GM21717 (cell line): ENCODE results near the gene PPP6R3.

Experiments
- ATAC-seq: cut with Tn5 transposase; IDR thresholded peaks from one replicate; pipeline ENCODE4 v1.9.1; 2021; ENCODE audit warnings: mild to moderate bottlenecking, moderate library complexity; ENCODE audit not compliant: unreplicated experiment

PPP6R3 gene

GRCh38 chr11:68549789-68550484 is 89.4 kb downstream of the PPP6R3 start:
- no peak for ATAC-seq

DNA sequence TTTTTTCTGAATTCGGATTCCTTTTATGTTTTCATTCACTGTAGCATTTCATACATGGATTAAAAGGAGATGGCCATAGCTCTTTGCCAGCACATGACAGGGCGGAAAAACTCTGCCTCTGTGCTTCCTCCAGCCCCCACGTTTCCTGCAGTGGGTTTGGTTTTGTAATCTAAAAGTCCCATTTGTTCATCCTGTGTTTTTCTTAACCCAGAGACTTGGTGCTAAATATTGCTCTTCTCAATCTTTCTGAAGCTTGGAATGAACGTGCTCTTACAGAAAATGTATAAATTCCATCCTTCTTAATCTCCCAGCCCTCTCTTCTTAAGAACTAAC is 89.9 kb downstream of the PPP6R3 start:
- ATAC-seq, result no peak

DNA sequence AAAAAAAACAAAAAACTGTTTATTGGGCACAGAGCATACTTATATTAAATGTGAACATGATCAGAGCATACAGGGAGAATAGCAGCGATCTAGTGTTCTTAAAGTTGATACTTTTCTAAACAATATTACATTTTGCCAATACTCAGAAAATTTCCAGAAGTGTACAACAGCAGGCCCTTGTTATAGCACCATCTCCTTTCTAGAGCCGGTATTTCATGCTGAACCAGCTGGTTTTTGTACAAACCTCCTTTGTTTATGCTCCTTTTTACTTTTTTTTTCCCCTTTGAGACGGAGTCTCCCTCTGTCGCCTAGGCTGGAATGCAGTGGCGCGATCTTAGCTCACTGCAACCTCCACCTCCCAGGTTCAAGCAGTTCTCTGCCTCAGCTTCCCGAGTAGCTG is 90.7 kb downstream of the PPP6R3 start:
- ATAC-seq, result no peak

DNA sequence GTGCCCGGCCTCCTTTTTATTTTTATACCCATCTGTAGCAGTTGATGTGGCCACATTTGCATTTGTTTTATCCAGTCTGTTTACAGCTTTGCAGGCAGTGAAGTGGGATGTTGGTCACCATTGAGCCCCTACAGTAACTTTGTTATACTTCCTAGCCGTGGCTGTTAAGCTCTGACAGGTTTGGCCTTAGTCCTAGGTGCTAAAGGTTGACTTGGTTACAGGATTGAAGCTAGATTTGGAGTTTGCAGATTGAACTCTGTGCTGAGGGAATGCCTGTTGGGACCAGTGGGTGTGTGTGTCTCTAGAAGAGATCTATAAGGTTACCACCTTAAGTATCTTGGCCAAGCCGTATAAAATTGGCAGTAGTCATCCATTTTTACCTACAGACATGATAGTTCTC is 91.2 kb downstream of the PPP6R3 start:
- no peak for ATAC-seq

- no peak for ATAC-seq
Observed at GRCh38 chr11:68552542-68552941, 92.0 kb downstream of the PPP6R3 start.

GRCh38 chr11:68560216-68560615 is 99.7 kb downstream of the PPP6R3 start:
- no peak for ATAC-seq

- ATAC-seq, result no peak
Observed at GRCh38 chr11:68563454-68563853, 102.9 kb downstream of the PPP6R3 start.

- no peak for ATAC-seq
Observed at GRCh38 chr11:68564261-68564660, 103.7 kb downstream of the PPP6R3 start.

- no peak for ATAC-seq
Observed at GRCh38 chr11:68565768-68566167, 105.2 kb downstream of the PPP6R3 start.

- ATAC-seq, result no peak
Observed at GRCh38 chr11:68567553-68567952, 107.0 kb downstream of the PPP6R3 start.

GRCh38 chr11:68569357-68569756 is 108.8 kb downstream of the PPP6R3 start:
- ATAC-seq, result peak; percentile 50

- ATAC-seq, result no peak
Observed at GRCh38 chr11:68570691-68571090, 110.1 kb downstream of the PPP6R3 start.

GRCh38 chr11:68574308-68574707 is 113.8 kb downstream of the PPP6R3 start:
- ATAC-seq, result no peak

DNA sequence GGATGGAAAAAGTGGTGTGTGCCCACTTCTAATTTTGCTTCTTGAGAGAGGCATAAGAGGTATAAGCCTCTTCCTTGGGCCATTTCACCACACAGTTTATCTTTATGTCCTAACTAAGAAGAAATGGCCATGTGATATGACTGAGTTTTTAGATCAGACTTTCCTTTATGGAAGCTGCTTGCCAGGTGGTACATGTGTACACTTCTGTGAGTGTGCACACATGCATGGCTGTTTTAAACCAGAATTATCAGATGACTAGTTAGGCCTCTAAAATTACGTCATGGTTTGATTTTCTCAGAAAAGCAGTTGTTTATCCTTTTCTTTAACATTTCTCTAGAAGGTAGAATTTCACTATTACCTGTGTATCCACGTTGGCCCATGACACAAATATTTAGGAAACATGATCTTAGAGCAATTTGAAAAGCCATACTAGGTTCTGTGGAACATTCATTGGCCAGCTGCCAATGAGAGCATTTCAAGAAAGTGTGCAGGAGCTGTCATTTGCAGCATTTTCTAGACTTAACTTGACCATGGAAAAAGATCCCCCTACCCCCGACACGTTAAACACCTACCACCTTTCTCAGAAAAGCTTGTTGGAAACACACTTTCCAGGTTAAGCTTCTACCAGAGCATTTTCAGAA is 114.6 kb downstream of the PPP6R3 start:
- no peak for ATAC-seq

DNA sequence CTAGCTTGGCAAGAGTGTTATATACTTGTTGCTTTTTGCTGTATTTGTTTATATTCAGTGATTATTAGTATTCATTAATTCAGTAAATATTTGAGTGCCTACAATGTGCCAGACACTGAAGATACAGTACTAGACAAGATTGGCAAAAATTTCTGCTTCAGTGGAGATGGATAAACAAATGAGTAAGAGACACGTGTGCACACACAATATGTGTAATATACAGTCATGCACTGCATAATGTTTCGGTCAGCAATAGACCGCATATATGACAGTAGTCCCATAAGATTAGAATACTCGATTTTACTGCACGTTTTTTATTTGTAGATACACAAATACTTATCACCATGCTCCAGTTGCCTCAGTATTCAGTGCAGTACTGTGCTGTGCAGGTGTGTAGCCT is 118.9 kb downstream of the PPP6R3 start:
- ATAC-seq, result no peak

GRCh38 chr11:68581439-68581838 is 120.9 kb downstream of the PPP6R3 start:
- no peak for ATAC-seq

DNA sequence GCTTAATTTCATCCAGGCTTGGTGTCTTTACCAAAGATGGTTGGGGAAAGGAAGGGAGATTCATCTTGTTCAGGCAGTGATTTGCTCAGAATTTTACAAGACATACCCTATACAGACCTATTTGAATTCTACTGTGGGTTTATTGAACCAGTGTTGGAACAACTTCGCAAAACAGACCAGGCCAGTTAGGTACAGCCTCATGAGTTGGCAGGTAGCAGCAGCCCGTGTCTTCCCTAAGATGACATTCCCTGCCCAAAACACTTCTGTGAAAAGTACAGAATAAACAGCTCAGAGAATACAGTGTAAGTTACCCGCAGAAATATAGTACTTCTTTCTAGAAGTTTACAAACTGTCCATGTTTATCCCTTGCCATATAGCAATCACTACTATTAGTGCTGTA is 121.3 kb downstream of the PPP6R3 start:
- no peak for ATAC-seq

- no peak for ATAC-seq
Observed at GRCh38 chr11:68582416-68583040, 122.0 kb downstream of the PPP6R3 start.

DNA sequence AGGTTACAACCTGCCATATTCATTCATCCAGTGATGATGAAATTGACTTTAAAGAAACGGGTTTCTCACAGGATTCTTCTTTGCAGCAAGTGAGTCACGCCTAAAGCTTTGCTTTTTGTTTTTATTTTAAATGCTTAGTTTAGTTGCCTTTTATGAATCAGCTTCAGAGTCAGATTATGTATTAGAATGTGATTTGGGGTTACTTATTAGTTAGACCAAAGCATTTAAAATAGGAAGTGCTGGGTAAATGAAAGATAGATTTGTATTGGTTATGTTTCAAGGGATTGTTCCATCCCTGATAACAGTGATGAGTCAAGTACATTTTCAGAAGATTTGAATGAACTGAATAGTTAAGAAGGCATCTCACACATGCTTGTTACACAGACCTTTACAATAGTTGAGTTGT is 122.5 kb downstream of the PPP6R3 start:
- ATAC-seq, result no peak

GRCh38 chr11:68584097-68584496 is 123.5 kb downstream of the PPP6R3 start:
- no peak for ATAC-seq

GRCh38 chr11:68584991-68585524 is 124.5 kb downstream of the PPP6R3 start:
- ATAC-seq, result no peak

DNA sequence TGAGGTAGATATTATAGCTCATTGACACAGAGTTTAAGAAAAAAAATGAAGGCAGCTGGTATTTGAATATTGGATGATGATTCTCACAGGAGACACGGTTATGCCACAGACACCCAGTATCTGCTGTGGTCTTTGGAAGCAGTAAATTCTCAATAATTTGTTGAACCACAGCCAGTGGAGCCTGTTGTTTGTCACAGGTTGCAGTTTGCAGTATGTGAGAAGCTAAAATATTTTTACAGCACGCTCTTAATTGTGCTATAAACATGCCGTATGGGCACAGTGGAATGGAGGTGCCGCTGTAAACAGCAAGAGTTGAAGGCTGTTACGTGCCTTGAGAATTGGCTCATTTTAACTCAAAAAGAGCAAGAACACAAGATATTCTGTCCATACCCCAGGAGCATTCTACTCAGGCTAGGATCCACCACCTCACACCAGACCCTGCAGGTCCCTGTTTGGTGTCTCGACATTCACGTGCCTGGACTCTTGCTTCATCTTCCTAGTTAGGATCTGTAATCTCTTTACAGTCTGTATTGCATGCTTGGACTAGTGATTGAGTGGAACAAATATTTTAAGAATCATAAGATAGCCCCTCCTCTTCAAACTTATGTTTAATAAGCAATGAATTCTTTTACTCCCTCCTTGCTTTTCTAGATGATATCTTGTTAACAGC is 129.1 kb downstream of the PPP6R3 start:
- ATAC-seq, result no peak
